HEK293 (cell line): ENCODE measurements around the gene AKR1A1.

Experiments used
- CTCF ChIP-seq: fragments of 450-650 bp; formaldehyde crosslinking; IDR thresholded peaks from 2 replicates; pipeline ENCODE4 v1.5.1; 2016; ENCODE audit warnings: missing biosample characterization, missing genetic modification characterization
- SP7 ChIP-seq: fragments of 450-650 bp; formaldehyde crosslinking; IDR thresholded peaks from 2 replicates; pipeline ENCODE4 v1.5.1; 2016; ENCODE audit warnings: missing biosample characterization, missing genetic modification characterization
- ZBTB21 ChIP-seq: fragments of 450-650 bp; formaldehyde crosslinking; IDR thresholded peaks from 2 replicates; pipeline ENCODE4 v1.5.1; 2017; ENCODE audit warnings: missing biosample characterization, missing genetic modification characterization
- ZBTB8A ChIP-seq: fragments of 450-650 bp; formaldehyde crosslinking; IDR thresholded peaks from 2 replicates; pipeline ENCODE4 v1.5.1; 2016; ENCODE audit warnings: missing biosample characterization, missing genetic modification characterization
- ZFP41 ChIP-seq: fragments of 450-650 bp; formaldehyde crosslinking; IDR thresholded peaks from 2 replicates; pipeline ENCODE4 v1.5.1; 2016; ENCODE audit warnings: missing biosample characterization, missing genetic modification characterization, borderline replicate concordance
- ZNF10 ChIP-seq: fragments of 450-650 bp; formaldehyde crosslinking; IDR thresholded peaks from 2 replicates; pipeline ENCODE4 v1.5.1; 2017; ENCODE audit warnings: missing biosample characterization, missing genetic modification characterization
- ZNF184 ChIP-seq: fragments of 450-650 bp; IDR thresholded peaks from 2 replicates; pipeline ENCODE4 v1.5.1; 2018; ENCODE audit warnings: missing biosample characterization, mild to moderate bottlenecking, missing genetic modification characterization

DNA sequence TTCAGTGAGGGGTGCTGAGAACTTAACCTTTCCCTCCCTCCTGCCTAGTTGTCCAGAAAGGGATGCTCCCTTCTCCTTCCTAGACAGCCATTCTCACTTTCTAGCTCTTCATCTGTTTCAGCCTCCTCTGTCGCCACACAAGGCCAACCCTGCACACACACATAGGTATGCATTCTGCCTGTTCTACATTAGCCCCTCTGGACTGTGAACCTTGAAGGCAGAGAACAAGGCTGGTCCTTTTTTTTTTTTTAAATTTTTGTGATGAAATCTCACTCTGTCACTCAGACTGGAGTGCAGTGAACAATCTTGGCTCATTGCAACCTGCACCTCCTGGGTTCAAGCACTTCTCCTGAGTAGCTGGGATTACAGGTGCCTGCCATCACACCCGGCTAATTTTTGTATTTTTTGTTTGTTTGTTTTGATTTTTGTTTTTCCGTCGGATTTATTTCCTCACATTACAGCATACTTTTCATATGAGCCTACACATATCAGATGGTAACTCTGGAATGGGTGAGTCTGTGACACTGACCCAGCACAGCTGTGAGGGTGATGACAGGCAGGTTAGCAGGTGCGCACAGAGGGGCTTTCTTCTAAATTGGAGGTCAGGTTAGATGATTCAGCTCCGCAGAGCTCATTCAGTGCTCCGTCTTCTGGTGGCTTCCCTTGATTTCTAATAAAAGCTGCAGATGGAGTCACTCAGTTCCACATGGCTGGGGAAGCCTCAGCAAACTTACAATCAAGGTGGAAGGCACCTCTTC, 4.9 kb upstream of the AKR1A1 start:
- TF ChIP-seq ZNF10 (tag by site-specific recombination), result no peak
- TF ChIP-seq SP7, result no peak
- no peak for TF ChIP-seq CTCF (tag by site-specific recombination)
- TF ChIP-seq ZNF184 (tag by site-specific recombination), result no peak
- TF ChIP-seq ZBTB8A (tag by site-specific recombination), result no peak
- TF ChIP-seq ZBTB21 (tag by site-specific recombination), result no peak
- TF ChIP-seq ZFP41 (tag by site-specific recombination), result no peak
